T-helper 22 cell (primary cell): ENCODE data around the gene GRID1.
"Not testable (repeated sequence)": the region's sequence is repeated elsewhere in the genome, so short reads cannot be mapped to it uniquely, and the experiment has no call there.

Source experiments
- DNase-seq: peaks from one replicate; pipeline ENCODE4 v3.0.0-alpha.2; 2020; ENCODE audit warnings: low read depth

The GRID1 gene

GRCh38 chr10:86391986-86392722 is 25.6 kb upstream of the GRID1 start:
- DNase-seq = no peak

DNA sequence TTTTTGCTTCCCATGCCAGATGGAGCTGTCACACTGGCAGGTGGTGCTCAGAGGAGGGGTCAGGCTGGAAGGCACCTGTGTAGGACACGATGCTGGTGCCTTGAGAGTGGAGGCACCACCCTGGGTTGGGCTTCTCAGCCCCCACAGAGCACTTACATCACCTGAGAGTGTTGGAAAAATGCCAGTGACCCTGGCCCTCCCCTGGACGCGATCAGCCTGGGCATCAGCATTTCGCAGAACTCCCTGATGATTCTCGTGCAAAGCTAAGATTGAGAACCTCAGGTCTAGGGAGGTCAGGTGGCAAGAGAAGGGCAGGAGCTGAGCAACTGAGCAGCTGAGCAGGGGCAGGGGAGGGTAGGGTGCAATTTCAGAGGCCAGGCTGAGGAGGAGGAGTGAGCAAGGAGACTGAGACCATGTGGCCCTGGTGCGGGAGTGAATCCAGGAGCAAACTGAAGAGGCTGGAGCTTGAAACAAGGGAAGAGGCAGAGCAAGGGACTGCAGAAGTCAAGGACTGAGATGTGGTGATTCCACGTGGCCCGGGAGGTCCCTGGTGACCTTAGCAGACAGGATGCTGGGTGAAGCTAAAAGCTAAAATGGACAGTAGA is 24.7 kb upstream of the GRID1 start:
- no peak for DNase-seq

DNA sequence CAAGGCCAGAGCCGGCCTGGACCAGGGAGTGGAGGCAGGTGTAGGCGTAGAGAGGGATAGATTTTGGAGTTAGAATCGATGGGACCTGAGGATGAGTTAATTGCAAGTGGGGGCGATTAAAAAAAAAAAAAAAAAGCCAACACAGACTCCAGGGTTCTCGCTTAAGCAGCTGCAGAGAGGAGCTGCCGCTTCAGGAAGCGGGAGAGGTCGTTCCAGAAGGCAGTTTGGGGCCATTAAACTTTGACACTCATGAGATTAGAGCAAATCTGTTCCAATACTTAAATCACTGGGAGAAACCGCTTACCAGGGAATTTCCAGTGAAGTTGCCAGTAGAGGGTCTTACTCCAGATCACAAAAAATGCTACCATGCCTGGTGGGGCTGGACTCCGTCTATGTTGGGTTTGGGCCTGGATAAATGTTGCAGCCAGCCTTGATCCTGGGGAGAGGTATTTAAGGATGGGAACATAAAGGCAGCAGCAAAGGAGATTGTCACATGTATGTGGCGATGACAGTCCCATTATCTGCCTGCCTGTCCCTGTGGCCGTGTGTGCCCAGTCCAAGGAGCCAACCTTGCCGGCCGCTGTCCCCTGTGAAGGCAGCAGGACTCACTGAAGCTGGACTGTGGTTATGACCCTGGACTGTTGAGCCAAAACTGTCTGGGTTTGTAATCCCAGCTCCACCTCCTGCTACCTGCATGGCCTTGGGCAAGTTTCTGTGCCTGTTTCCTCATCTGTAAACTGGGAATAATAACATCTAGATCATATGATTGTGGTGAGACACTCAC is 23.9 kb upstream of the GRID1 start:
- DNase-seq = no peak

GRCh38 chr10:86389441-86390193 is 23.0 kb upstream of the GRID1 start:
- no peak for DNase-seq

DNA sequence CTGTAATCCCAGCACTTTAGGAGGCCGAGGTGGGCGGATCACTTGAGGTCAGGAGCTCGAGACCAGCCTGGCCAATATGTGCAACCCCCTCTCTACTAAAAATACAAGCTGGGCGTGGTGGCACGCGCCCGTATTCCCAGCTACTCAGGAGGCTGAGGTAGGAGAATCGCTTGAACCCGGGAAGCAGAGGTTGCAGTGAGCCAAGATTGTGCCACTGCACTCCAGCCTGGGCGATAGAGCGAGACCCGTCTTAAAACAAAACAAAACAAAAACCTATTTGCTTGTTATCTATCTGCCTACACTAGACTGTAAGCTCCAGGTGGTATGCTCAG is 22.5 kb upstream of the GRID1 start:
- not testable (repeated sequence) for DNase-seq

GRCh38 chr10:86388119-86388704 is 21.6 kb upstream of the GRID1 start:
- no peak for DNase-seq

DNA sequence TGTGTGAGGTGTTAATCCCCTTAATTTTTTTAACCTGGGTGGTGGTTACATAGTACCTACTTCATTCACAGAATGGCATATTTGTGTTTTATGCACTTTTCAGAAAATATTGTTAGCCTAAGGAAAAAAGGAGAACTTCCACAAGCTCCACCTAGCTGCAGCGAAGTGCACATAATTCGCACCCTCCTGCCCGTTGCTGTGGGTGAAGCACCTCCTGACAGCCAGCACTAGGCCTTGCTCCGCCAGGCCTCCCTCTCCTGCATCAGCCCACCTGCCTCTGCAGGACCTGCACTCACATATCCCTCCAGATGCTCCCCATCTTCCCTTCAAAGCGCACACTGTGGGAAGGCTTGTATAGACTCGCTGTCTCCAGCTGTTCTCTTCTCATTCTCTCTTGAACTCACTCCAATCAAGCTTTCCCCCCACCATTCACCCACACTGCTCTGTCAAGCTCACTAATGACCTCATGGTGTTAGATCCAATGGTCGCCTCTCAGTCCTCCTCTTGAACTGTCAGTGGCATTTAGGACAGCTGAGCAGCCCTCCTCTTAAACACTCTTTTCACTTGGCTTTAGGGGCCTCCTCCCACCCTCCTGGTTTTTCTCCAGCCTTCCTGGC is 20.7 kb upstream of the GRID1 start:
- DNase-seq = no peak

DNA sequence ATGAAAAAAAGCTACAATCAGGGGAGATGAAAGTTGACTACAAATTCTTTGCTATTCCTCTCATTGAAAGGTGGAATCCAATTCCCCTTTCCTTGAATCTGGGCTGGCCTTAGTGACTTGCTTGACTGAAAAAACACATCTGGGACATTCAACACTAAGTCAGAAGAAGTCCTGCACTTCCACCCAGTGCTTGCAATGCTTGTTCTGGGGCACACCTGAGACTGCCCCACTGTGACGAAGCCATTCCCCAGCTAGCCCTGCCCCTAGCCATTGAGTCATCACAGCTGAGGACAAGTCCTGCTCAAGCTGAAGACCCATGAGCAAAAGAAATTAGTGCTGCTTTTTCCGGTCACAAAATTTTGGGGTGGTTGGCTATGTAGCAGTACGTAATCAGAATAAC is 19.2 kb upstream of the GRID1 start:
- DNase-seq = no peak

DNA sequence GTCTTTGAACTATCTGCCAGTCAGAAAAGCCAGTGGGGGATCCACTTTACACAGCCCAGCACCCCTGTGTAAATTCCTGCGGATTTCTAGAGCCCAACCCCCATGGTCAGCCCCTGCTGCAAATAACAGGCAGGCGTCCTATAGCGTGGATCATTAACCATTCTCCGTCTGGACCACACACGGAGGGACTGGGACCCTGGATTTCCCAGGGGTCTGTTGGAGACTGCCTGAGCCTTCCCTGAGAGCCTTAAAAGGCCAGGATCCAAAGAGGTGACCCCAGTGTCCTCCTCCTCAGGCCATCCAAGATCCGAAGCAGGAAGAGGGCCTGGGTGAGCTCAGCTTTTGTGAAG is 11.2 kb upstream of the GRID1 start:
- DNase-seq = no peak

DNA sequence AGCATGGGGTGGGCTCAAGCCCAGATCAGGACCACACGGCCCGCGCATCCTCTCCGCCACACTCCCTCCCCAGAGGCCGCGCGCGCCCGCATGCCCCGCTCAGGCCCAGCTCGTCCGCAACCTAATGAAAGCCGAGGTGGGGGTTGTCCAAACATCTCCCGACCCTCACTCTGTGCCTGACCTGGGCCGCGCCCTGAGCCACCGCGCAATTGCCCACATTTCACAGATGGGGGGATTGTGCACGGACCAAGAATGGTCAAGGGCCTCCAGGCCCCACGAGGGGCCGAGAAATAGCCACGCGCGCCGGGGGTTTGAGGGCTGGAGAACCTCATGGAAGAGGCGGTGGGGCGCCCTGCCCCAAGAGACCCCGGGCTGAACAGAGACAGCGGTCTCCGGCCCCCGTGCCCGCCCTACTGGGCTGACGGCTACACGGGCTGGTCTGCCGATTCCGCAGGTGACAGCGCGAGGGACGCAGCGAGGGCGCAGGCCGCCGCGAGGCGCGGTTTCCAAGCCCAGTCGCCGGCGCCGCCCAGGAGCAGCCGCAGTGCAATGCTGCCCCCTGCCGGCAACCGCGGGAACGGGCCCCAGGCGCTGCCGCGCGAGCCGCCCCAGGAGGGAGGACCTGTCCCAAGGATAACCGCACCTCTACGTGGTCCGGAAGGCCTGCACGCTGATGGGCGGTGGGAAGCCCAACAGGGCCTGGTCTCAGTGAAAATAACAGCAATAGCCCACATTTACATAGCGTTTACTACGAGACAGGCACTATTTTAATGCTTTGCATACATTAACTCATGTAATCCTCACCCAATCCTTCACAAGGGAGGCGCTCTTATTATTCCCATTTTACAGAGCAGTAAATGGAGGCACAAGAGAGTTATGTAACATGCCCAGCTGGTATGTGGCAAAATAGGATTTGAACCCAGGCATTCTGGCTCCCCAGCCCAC is 10.5 kb upstream of the GRID1 start:
- peak; percentile 46 for DNase-seq

GRCh38 chr10:86376403-86376802 is 9.8 kb upstream of the GRID1 start:
- DNase-seq = no peak

GRCh38 chr10:86375204-86375603 is 8.6 kb upstream of the GRID1 start:
- DNase-seq = no peak

GRCh38 chr10:86374664-86375063 is 8.1 kb upstream of the GRID1 start:
- DNase-seq = no peak

GRCh38 chr10:86373828-86374227 is 7.2 kb upstream of the GRID1 start:
- no peak for DNase-seq

GRCh38 chr10:86373251-86373650 is 6.7 kb upstream of the GRID1 start:
- DNase-seq = no peak

DNA sequence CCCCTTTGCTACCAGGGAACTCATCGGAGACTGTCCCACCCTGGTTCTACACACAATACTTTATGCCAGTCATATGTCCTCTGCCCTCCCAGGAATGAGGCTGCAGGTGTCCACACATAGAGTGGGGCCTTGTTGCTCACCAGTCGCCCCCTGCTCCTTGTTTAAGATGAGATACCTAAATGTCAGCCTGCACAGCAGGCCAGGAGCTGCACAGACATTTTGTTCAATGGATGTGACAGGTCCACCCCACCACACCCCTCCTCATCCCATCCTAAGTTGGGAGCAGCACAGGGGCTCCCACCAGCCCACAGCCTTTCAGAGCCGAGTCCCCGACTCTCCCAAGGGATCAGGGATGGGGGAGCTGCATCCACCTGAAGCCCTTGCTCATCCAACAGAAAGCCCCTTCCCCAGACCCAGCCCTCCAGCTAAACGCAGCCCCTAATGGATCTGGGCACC is 6.2 kb upstream of the GRID1 start:
- DNase-seq = no peak

GRCh38 chr10:86372119-86372783 is 5.7 kb upstream of the GRID1 start:
- DNase-seq = no peak

GRCh38 chr10:86371691-86372090 is 5.1 kb upstream of the GRID1 start:
- DNase-seq = no peak

GRCh38 chr10:86371116-86371515 is 4.5 kb upstream of the GRID1 start:
- no peak for DNase-seq

DNA sequence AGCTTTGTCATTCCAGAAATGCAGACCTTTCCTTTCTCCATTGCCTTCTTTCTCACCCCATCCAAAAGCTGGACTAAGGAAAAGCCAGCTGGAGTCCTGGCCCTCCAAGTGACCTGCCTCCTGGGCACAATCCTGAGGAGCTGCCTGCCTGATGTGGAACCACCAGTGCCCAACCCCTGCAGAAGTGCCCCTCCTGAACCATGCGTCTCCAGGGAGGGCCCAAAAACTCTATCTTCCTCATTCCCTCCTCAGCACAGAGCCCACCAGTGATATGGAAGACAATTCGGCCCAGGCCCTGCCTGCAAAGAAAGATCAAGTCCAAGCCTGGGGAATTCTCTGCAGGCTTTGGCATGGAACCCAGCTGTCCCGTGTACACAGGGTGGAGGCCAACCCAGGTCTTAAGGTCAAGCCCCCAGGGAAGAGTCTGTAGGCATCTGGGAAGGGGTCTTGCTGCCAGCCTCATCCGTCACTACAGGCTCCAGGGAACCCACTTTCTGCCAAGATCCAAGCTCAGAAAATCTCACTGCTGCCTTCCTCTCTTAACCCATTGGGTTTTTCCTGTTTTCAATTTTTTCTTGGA is 3.5 kb upstream of the GRID1 start:
- no peak for DNase-seq
